GM19397 (cell line): ENCODE data around the gene EFTUD2.
"Not testable (repeated sequence)": the region's sequence is repeated elsewhere in the genome, so short reads cannot be mapped to it uniquely, and the experiment has no call there.

Experiments
- ATAC-seq: cut with Tn5 transposase; IDR thresholded peaks from one replicate; pipeline ENCODE4 v1.9.1; 2021; ENCODE audit warnings: mild to moderate bottlenecking, moderate library complexity; ENCODE audit not compliant: unreplicated experiment

The EFTUD2 gene

GRCh38 chr17:44818508-44818907, 80.7 kb downstream of the EFTUD2 start:
- ATAC-seq, result not testable (repeated sequence)

GRCh38 chr17:44812263-44812662, 87.0 kb downstream of the EFTUD2 start:
- no peak for ATAC-seq

GRCh38 chr17:44808656-44809388, 90.4 kb downstream of the EFTUD2 start:
- ATAC-seq, result not testable (repeated sequence)

- no peak for ATAC-seq
Observed at GRCh38 chr17:44808156-44808555, 91.1 kb downstream of the EFTUD2 start.

- ATAC-seq, result no peak
Observed at GRCh38 chr17:44807817-44808155, 91.5 kb downstream of the EFTUD2 start.

GRCh38 chr17:44807093-44807816, 92.0 kb downstream of the EFTUD2 start:
- ATAC-seq, result no peak

GRCh38 chr17:44804302-44805089, 94.7 kb downstream of the EFTUD2 start:
- no peak for ATAC-seq

- no peak for ATAC-seq
Observed at GRCh38 chr17:44801880-44802279, 97.4 kb downstream of the EFTUD2 start.
